ENCODE results near the gene CYP27B1. TPM values are rescaled to one million over a fixed set of nuclear protein-coding genes. Genes with fewer than 3 reads are reported as not detected.

CYP27B1 gene
- total and polyA plus RNA-seq, 10 of the 15 experiments (the other 5 are each of a cell fraction or from before 2014, with no cell fraction given), result 0.10 to 2.7 (median 1.1) TPM

- Histone ChIP-seq H3K9me3 (replicated peaks; ENCODE audit: control insufficient read depth, insufficient read depth, low read length) (no peaks in the 10 kb centered on the region), H3K27me3 (replicated peaks in 1 of 2; ENCODE audit: control insufficient read depth in 2 of 2, insufficient read depth in 2 of 2, low read length in 1 of 2) (no peaks in the 10 kb centered on the region), H3K36me3 (ENCODE audit: control insufficient read depth in 2 of 2, insufficient read depth in 2 of 2, low read length in 1 of 2) (peaks cover 0 to 5% of the 10 kb centered on the region in 2 experiments; a peak in 3 of 4 replicates), H3K4me2 (ENCODE audit: control insufficient read depth, insufficient read depth) (no peak overlapping the region), H3K9ac (ENCODE audit: control insufficient read depth, insufficient read depth, low read length) (no peak overlapping the region), H3K79me2 (ENCODE audit: control insufficient read depth, insufficient read depth, low read length) (no peaks in the 10 kb centered on the region), H3K4me1 (ENCODE audit: control insufficient read depth, insufficient read depth, low read length) (no peaks in the 10 kb centered on the region), H3K4me3 (no peak overlapping the region), H3K27ac (ENCODE audit: control insufficient read depth, insufficient read depth) (no peak overlapping the region), H4K20me1 (ENCODE audit: control insufficient read depth, insufficient read depth) (no peaks in the 10 kb centered on the region), H2AFZ (ENCODE audit: control insufficient read depth, low read depth, low read length) (no peak overlapping the region)
- BruUV-seq (replicated peaks), result no TSS peak
- in situ Hi-C loops (cut with MboI), result no loop called here
- 68% methylated on average over 9 of the region's 9 CpGs for WGBS (ENCODE audit: insufficient coverage, insufficient replicate concordance, low lambda C conversion rate, missing lambda C conversion rate)
- intact Hi-C loops (cut with micrococcal nuclease; ENCODE audit: unreplicated experiment), result loop anchor here (1.0 kb wide), 1 partner anchor 102 kb away; no protein-coding TSS in a partner anchor
- DNase-seq (ENCODE audit: low read depth, low spot score), result no peak
- TF ChIP-seq CTCF (IDR thresholded peaks at IDR 0.05 in 2 of 3, conservative IDR thresholded peaks at IDR 0.05 in 1 of 3; ENCODE audit: control insufficient read depth in 2 of 3, extremely low read depth in 1 of 3, insufficient read depth in 1 of 3, low read depth in 3 of 3, low read length in 3 of 3) (peak; percentile 65 to 82 (median 74)), RAD21 (IDR thresholded peaks at IDR 0.05; ENCODE audit: insufficient read depth, low read depth, low read length) (peak; percentile 61), HSF1 (IDR thresholded peaks at IDR 0.05; ENCODE audit: low read depth, low read length) (no peak), SMC3 (IDR thresholded peaks at IDR 0.05; ENCODE audit: borderline replicate concordance, low read length) (peak; percentile 63)
- SMC1A ChIA-PET (ENCODE audit: uncharacterized antibody, unreplicated experiment), result interaction anchor here (1.0 to 3.1 kb wide), 9 partner anchors 8 to 100 kb away, joined by 3 to 22 read pairs (median 6); no protein-coding TSS in a partner anchor
- ATAC-seq, result peak; percentile 74
- RAD21 ChIA-PET (ENCODE audit: unreplicated experiment), result interaction anchor here (1.2 to 2.5 kb wide), 5 partner anchors 93 to 111 kb away, joined by 3 to 14 read pairs (median 8); no protein-coding TSS in a partner anchor
- POLR2A ChIA-PET, result no interaction called here
- FAIRE-seq, result peak; percentile 47
- CTCF ChIA-PET, result interaction anchor here (0.6 to 9.5 kb wide), 27 partner anchors 9 to 368 kb away, joined by 3 to 87 read pairs (median 4); partner anchors contain the start of genes AVIL and TSFM
These were observed 36.5 kb upstream of the CYP27B1 start for GRCh38 chr12:57803319-57803893.

All from GM12878 (cell line).